ENCODE results near the gene C1QTNF6. TPM values are rescaled to one million over a fixed set of nuclear protein-coding genes. Genes with fewer than 3 reads are reported as not detected.
A peak's percentile ranks its signal among the peaks of the same experiment; 100 is the strongest.
"Not testable (repeated sequence)": the region's sequence is repeated elsewhere in the genome, so short reads cannot be mapped to it uniquely, and the experiment has no call there.

C1QTNF6 gene
- total RNA-seq, 4 donors from 2014 or later = 0.83 to 2.9 (median 1.3) TPM

DNA sequence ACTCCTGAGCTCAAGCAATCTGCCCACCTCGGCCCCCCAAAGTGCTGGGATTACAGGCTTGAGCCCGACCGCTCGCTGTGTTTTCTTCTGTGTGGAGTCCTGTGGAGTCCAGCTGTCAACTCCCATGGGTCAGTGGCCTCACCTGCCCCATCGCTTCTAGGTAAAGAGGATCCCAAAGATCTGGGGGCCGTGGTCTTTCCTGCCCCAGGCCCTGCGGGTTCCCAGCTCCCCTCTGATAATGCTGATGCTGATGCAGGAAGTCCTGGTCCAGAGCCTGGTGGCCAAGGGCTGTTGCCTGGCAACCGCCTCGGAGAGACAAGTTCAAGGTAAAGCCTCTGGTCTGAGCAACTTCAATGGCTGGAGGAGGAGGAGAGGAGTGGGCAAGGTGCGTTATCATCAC, 14.7 kb upstream of the C1QTNF6 start:
- peaks cover 13 to 20% (median 20%) of the 10 kb centered on the region in 4 donors for H3K4me1 ChIP-seq
- TF ChIP-seq POLR2AphosphoS5 (IDR thresholded peaks at IDR 0.05) (no peak), POLR2A (IDR thresholded peaks at IDR 0.05; ENCODE audit: low read depth) (no peak), EP300 (IDR thresholded peaks at IDR 0.05) (no peak), CTCF (IDR thresholded peaks at IDR 0.05) (no peak)
- no peak for DNase-seq (ENCODE audit: extremely low spot score)
- no peak overlapping the region for H3K4me3 ChIP-seq
- intact Hi-C loops (cut with DNase I) = loop anchor here (2.0 to 10.0 kb wide), 2 partner anchors 44 to 128 kb away; no protein-coding TSS in a partner anchor
- no peaks in the 10 kb centered on the region for H3K27me3 ChIP-seq
- no peaks in the 10 kb centered on the region for H3K9me3 ChIP-seq
- WGBS = 94% methylated on average over 8 of the region's 10 CpGs
- H3K36me3 ChIP-seq = no peaks in the 10 kb centered on the region
- no peak overlapping the region for H3K27ac ChIP-seq (replicated peaks in 1 of 4)

- 97% methylated on average over 5 of the region's 5 CpGs for WGBS
- Histone ChIP-seq H3K27ac (replicated peaks in 1 of 4) (no peak overlapping the region), H3K27me3 (no peaks in the 10 kb centered on the region), H3K4me1 (peaks cover 20 to 27% (median 26%) of the 10 kb centered on the region in 4 donors), H3K9me3 (no peaks in the 10 kb centered on the region), H3K4me3 (no peak overlapping the region), H3K36me3 (no peaks in the 10 kb centered on the region)
- TF ChIP-seq CTCF (IDR thresholded peaks at IDR 0.05) = no peak
- TF ChIP-seq EP300 (IDR thresholded peaks at IDR 0.05) = no peak
- no peak for TF ChIP-seq POLR2A (IDR thresholded peaks at IDR 0.05; ENCODE audit: low read depth)
- TF ChIP-seq POLR2AphosphoS5 (IDR thresholded peaks at IDR 0.05) = no peak
- intact Hi-C loops (cut with DNase I) = loop anchor here (2.0 to 10.0 kb wide), 2 partner anchors 43 to 127 kb away; no protein-coding TSS in a partner anchor
- DNase-seq (ENCODE audit: extremely low spot score) = no peak
Measured at GRCh38 chr22:37202001-37202555, 14.0 kb upstream of the C1QTNF6 start.

- H3K4me1 ChIP-seq = peaks cover 26 to 33% (median 32%) of the 10 kb centered on the region in 4 donors
- not testable (repeated sequence) for H3K4me3 ChIP-seq; H3K9me3 ChIP-seq; DNase-seq (ENCODE audit: extremely low spot score); H3K36me3 ChIP-seq; H3K27ac ChIP-seq (replicated peaks in 1 of 4); H3K27me3 ChIP-seq
- intact Hi-C loops (cut with DNase I) = loop anchor here (10.0 kb wide), 1 partner anchor 127 kb away; no protein-coding TSS in a partner anchor
- 95% methylated on average over 6 of the region's 6 CpGs for WGBS
Measured at GRCh38 chr22:37201443-37201820, 13.4 kb upstream of the C1QTNF6 start.

- 60% methylated on average over 2 of the region's 12 CpGs for WGBS
- Histone ChIP-seq H3K4me3 (peak overlapping the region; percentile 74 to 82 (median 76)), H3K27ac (replicated peaks in 1 of 4) (peak overlapping the region; percentile 97 to 98 (median 97)), H3K36me3 (no peaks in the 10 kb centered on the region), H3K9me3 (no peaks in the 10 kb centered on the region), H3K4me1 (peaks cover 40 to 44% (median 41%) of the 10 kb centered on the region in 4 donors), H3K27me3 (no peaks in the 10 kb centered on the region)
- peak in 2 of 3 experiments; percentile 0 to 3 for TF ChIP-seq CTCF (IDR thresholded peaks at IDR 0.05)
- no peak for TF ChIP-seq POLR2AphosphoS5 (IDR thresholded peaks at IDR 0.05)
- intact Hi-C loops (cut with DNase I) = loop anchor here (10.0 kb wide), 1 partner anchor 125 kb away; no protein-coding TSS in a partner anchor
- DNase-seq (ENCODE audit: extremely low spot score) = no peak
Measured at GRCh38 chr22:37199760-37200108, 11.7 kb upstream of the C1QTNF6 start.

- Histone ChIP-seq H3K9me3 (no peaks in the 10 kb centered on the region), H3K4me1 (peaks cover 40 to 44% (median 41%) of the 10 kb centered on the region in 4 donors), H3K4me3 (peak overlapping the region; percentile 74 to 82 (median 76)), H3K36me3 (no peaks in the 10 kb centered on the region), H3K27me3 (no peaks in the 10 kb centered on the region), H3K27ac (replicated peaks in 1 of 4) (peak overlapping the region; percentile 97 to 98 (median 97))
- no peak for TF ChIP-seq EP300 (IDR thresholded peaks at IDR 0.05)
- TF ChIP-seq POLR2AphosphoS5 (IDR thresholded peaks at IDR 0.05) = peak; percentile 97 to 99
- peak; percentile 91 to 98 (median 97) for TF ChIP-seq CTCF (IDR thresholded peaks at IDR 0.05)
- peak; percentile 98 for TF ChIP-seq POLR2A (IDR thresholded peaks at IDR 0.05; ENCODE audit: low read depth)
- intact Hi-C loops (cut with DNase I) = no loop called here
- 0% methylated on average over 25 of the region's 58 CpGs for WGBS
- DNase-seq (ENCODE audit: extremely low spot score) = peak; percentile 99
Measured at GRCh38 chr22:37199103-37199759, 11.2 kb upstream of the C1QTNF6 start.
